ENCODE results near the gene PICK1.

Gene PICK1

DNA sequence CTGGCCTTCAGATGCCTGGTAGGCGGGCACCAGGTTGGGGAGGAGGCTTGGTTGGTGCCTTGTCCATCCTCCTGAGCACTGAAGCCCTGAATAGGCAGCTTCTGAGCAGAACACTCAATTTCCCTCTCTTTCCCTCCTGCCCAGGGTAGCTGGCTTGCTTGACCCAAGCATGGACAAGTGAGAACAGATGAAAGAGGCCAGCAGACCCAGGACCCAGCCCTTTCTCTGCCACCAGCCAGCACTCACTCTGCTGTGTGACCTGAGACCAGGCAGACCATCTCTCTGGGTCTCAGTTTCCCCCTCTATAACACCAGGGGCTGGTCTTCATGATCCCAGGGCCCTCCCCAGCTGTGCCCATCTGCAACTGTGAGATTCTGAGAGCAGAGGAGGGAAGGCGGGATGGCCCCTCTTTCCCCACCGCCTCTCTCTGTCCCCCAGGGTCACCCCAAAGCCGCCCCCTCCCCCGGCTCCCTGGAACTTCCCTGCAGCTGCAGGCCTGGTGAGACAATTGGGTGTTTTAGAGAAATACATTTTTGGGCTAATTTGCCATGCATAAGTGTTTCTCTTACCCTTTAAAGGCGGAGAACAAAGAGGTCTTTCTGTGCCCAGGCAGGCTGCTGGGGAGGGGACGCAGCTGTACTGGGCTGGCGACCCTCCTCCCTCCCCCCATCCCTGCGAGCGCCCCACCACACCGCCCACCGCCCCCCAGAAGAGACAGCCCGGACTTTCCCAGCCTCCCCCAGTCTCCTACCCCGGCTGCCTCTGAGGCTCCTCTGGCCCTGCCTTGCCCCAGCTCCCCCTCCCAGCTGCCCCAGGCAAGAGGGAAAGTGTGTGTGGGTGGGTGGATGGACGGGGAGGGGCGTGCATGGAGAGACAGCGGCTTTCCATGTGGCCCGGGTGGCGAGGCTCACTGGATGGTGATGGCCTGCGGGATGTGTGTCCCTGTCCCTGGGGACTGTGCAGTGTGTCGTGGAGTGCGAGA lies 30.8 kb upstream of the PICK1 start:
- Mint-ChIP-seq H3K27me3 (no peaks in the 10 kb centered on the region), H3K9me3 (no peaks in the 10 kb centered on the region), H3K4me3 (no peak overlapping the region), H3K36me3 (ENCODE audit: low read depth) (no peaks in the 10 kb centered on the region), H3K27ac (no peak overlapping the region), H3K4me1 (no peaks in the 10 kb centered on the region)
- ATAC-seq = no peak
- no peak for DNase-seq

DNA sequence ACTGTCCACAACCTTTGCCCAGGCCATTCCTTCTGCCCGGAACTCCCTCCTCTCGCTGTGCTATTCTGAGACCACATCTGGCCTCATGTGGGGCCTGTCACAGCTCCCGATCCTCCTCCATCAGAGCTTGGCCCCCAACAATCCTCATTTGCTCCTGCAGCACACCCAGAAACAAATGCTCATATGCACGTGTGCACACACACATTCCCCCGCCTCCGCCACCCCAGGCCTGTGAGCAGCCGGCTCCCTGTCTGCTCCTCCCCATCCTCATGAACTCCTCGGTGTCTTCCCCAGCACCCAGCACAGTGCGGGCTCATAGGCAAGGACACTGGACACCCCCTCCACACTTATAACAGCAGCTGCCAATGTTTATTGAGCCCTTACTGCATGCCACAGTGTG lies 29.7 kb upstream of the PICK1 start:
- no peaks in the 10 kb centered on the region for H3K36me3 Mint-ChIP-seq (ENCODE audit: low read depth)
- no peaks in the 10 kb centered on the region for H3K9me3 Mint-ChIP-seq
- ATAC-seq (no peak), DNase-seq (no peak)
- no peaks in the 10 kb centered on the region for H3K4me1 Mint-ChIP-seq
- H3K4me3 Mint-ChIP-seq = no peak overlapping the region
- H3K27ac Mint-ChIP-seq = no peak overlapping the region
- no peaks in the 10 kb centered on the region for H3K27me3 Mint-ChIP-seq

DNA sequence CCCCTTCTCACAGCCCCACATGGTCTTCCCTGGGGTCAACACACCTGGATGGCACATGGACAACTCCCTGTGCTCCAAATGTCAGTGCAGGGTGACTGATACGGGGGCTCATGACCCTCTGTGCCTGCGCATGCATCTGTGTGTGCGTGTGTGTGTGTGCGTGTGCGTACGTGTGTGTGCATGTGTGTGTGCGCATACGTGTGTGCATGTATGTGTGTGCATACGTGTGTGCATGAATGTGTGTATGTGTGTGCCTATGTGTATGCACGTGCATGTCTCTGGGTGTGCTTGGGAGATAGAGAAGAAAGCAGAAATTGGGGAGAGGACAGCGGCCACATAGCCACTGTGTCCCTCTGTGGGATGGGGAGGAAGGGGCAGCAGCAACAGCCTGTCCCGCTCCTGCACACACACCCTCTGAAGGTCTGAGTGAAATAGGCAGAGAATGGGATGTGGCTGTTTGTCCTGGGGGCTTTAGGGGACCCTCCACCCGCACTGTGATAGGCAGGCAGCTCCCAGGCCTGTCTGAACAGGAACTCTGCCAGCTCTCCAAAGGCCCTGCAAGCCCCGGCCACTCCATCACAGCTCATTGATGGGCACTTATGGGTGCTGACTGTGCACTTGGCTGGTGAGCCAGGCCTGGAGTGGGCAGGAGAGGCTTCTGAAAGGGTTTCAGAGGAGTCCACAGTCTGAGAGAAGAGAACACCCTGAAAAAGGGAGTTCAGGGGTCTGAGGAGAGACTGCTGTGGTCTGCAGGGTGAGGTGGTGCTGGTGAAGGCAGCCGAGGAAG lies 28.7 kb upstream of the PICK1 start:
- Mint-ChIP-seq H3K27ac (no peak overlapping the region), H3K27me3 (no peaks in the 10 kb centered on the region), H3K4me1 (no peaks in the 10 kb centered on the region), H3K36me3 (ENCODE audit: low read depth) (no peaks in the 10 kb centered on the region), H3K9me3 (no peaks in the 10 kb centered on the region), H3K4me3 (no peak overlapping the region)
- DNase-seq (no peak), ATAC-seq (no peak)

DNA sequence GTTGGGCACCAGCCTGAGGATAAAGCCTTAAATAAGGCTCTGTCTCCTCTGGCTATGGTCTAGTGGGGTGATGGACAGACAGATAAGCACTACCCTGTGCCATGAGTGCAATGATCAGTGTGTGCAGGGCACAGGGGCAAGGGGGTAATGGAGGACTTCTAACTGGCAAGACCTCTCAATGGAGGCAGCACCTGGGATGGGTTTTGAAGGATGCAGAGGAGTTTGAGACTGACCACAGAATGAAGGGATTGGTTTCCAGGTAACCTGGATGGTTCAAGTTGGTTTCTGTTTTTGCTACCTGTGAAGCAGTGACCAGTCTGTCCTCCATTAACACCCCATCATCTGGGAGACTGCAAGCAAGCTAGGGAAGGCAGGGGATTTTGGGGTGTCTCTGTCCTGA lies 27.8 kb upstream of the PICK1 start:
- Mint-ChIP-seq H3K9me3 (no peaks in the 10 kb centered on the region), H3K27me3 (no peaks in the 10 kb centered on the region), H3K4me1 (no peaks in the 10 kb centered on the region), H3K4me3 (no peak overlapping the region), H3K36me3 (ENCODE audit: low read depth) (no peaks in the 10 kb centered on the region), H3K27ac (no peak overlapping the region)
- ATAC-seq (no peak), DNase-seq (no peak)

DNA sequence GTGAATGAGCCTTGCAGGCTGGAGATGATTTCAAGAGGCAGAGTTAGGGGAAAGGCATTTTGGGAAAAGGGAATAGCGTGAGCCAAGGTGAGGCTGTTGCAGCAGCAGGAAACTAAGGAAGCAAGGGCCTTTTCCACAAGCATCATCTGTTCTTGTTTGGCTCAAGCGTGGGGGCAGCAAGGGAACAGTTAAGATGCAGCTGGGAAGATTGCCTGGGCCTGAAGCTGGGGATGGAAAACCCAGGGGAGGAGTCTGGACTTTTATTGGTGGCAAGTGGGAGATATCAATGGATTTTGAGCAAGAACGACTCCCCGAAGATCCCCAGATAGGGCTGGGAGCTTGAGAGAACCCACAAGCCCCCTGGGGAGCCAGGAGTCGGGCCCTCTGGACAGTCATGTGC lies 27.3 kb upstream of the PICK1 start:
- Mint-ChIP-seq H3K4me3 (no peak overlapping the region), H3K27ac (no peak overlapping the region), H3K36me3 (ENCODE audit: low read depth) (no peaks in the 10 kb centered on the region), H3K27me3 (no peaks in the 10 kb centered on the region), H3K9me3 (no peaks in the 10 kb centered on the region), H3K4me1 (no peaks in the 10 kb centered on the region)
- DNase-seq (no peak), ATAC-seq (no peak)

DNA sequence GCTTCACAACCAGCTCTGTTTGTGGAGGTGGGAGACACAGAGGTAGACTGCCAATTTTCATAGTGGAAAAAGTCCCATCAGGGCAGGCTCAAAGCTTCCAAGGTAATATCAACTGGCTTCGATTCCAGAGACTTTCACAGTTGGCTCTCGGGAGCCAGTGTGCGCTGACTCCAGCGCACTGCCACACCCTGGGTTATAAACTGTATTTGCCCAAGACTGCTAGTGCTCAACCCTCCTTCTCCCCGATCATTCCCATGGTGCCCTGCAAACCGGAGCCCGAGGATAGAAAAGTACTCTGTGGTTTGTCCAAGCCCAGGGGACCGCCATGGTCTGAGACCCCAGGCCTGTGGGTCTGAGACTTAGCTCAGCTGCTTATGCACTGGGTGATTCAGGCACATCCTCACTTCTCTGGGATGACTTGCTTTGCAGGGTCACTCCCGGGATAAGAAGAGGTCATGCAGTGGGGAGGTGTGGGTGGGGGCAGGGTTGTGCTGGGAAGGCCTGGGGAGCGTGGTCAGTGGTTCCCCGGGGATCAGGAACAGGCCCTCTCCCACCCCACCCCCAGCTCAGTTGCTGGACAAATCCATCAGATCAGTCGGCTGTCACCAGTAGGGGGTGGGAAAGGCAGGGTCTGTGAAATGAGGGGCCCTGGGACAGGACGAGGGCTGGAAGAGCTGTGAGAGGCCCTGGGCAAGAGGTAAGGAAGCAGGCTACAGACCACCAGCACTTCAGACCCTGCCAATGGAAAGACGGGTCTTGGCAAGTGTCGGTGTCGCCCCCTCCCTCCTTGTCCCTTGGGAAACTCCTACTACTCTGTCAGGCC lies 26.7 kb upstream of the PICK1 start:
- Mint-ChIP-seq H3K36me3 (ENCODE audit: low read depth) (no peaks in the 10 kb centered on the region), H3K27me3 (no peaks in the 10 kb centered on the region), H3K9me3 (no peaks in the 10 kb centered on the region), H3K27ac (no peak overlapping the region), H3K4me3 (no peak overlapping the region), H3K4me1 (no peaks in the 10 kb centered on the region)
- no peak for DNase-seq
- ATAC-seq = no peak

DNA sequence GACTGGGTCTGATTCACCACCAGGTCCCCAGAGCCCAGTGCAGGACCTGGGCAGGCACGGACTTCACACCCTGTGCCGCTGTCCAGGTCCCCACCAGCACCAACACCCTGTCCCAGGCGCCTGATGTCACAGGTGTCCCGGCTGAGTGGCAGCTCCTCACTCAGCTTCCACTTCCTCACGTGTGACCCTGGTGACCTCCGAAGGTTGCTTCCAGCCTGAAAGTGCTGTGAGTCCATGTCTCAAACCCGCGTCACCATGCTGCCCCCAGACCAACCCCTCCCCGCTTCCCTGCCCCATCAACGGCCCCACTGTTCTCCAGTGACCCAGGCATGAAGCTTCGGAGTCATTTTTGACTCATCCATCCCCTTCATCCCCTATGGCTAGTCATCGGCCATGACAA lies 25.7 kb upstream of the PICK1 start:
- H3K36me3 Mint-ChIP-seq (ENCODE audit: low read depth) = no peaks in the 10 kb centered on the region
- no peak overlapping the region for H3K27ac Mint-ChIP-seq
- no peaks in the 10 kb centered on the region for H3K9me3 Mint-ChIP-seq
- H3K27me3 Mint-ChIP-seq = no peaks in the 10 kb centered on the region
- ATAC-seq = no peak
- H3K4me3 Mint-ChIP-seq = no peak overlapping the region
- H3K4me1 Mint-ChIP-seq = no peaks in the 10 kb centered on the region
- DNase-seq = no peak

DNA sequence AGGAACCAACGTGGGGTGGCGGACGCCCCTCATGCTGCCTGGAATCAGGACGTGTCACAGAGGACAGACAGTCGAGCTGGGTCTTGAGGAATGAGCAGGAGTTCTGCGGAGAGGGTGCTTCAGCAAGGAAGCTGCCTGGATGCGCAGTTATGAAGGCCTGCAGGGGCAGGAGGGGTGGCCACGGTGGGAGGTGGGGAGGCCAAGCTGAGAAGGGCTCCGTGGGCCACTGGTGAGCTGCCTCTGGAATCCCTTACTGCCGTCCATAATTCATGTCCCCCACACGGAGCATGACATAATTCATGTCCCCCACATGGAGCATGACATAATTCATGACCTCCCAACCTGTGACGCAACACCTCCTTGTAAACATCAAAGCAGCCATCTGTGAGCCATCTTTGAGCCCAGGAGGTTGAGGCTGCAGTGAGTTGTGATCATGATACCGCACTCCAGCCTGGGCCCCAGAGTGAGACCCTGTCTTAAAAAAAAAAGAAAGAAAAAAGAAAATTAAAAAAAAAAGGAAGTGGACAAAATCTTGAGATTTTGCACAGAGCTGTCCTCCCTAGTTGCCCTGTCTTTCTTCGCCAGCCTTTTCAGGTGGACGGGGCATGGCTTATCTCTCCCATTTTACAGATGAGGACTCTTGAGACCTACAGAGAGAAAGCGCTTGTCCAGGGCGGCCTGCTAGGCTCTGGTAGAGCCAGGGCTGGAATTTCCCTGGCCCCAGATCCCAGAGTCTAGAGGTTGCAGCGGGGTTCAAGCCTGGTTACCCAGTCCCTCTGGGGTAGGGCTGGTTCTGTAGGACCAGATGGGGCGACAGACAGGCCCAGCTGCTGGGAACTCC lies 24.3 kb upstream of the PICK1 start:
- Mint-ChIP-seq H3K27me3 (no peaks in the 10 kb centered on the region), H3K9me3 (no peaks in the 10 kb centered on the region), H3K27ac (no peak overlapping the region), H3K36me3 (ENCODE audit: low read depth) (no peaks in the 10 kb centered on the region), H3K4me3 (no peak overlapping the region), H3K4me1 (no peaks in the 10 kb centered on the region)
- ATAC-seq (no peak), DNase-seq (no peak)

DNA sequence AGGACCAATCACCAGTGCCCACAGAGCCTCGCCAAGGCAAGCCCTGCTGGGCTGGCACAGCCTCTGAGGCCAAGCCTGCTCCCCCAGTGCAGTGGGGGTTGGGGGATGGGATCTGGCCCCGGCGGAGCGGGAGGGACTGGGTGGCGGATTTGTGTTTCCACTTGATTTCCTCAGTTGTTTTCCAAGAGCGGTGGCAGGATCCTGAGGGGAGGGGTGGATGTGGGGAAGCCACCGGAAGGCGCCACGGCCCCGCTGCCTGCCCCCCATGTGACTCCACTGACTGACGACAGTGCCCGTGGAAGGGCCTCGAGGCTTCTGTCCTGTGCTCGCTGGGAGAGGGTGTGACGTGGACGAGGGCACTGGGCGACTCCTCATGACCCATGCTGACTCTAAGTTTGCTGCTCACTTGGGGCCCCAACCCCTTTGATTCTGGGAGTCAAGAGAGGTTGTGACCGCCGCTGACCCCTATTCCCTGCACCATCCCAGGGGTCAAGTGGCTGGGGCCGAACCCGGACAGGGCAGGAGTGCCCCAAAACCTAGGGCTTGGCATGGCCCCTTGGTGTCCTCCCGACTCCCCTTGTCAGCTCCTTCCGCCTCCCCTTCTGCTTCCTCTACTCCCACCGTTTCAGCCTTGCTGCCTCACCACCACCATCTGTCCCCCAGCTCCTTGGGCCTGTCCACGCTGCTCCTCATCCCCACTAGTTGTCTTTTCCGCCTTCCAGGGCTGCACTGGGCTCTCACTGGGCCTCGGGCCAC lies 23.5 kb upstream of the PICK1 start:
- H3K27me3 Mint-ChIP-seq = no peaks in the 10 kb centered on the region
- DNase-seq = no peak
- no peak overlapping the region for H3K27ac Mint-ChIP-seq
- no peaks in the 10 kb centered on the region for H3K4me1 Mint-ChIP-seq
- H3K4me3 Mint-ChIP-seq = no peak overlapping the region
- no peaks in the 10 kb centered on the region for H3K9me3 Mint-ChIP-seq
- ATAC-seq = no peak
- no peaks in the 10 kb centered on the region for H3K36me3 Mint-ChIP-seq (ENCODE audit: low read depth)

DNA sequence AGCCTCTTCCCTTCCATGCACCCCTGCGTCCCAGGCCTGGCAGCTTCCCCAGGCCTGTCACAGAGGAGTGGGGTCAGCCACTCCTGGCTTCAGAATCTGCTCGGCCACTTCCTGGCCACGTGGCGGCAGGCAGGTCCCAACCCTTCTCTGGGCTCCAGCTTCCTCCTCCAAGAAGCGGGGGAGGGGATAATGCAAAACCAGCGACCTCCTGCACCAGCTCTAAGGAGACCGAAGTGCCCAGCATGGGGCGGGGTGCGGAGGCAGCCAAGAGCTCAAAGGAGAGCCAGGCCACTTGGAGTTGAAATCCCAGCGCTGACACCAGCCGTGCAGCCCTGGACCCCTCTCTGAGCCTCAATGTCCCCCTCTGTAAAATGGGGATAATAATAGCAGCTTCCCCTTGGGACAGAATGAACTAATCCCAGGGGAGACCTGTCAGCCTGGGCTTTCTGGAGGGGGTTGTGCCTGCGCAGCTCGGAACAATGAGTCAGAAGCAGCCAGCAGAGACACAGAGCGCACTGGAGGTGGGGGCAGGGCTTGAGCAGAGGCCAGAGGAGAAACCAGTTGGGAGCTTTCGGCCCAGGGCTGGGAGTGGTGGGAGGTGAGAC lies 22.8 kb upstream of the PICK1 start:
- DNase-seq (no peak), ATAC-seq (no peak)
- Mint-ChIP-seq H3K27me3 (no peaks in the 10 kb centered on the region), H3K27ac (no peak overlapping the region), H3K4me3 (no peak overlapping the region), H3K9me3 (no peaks in the 10 kb centered on the region), H3K4me1 (no peaks in the 10 kb centered on the region), H3K36me3 (ENCODE audit: low read depth) (no peaks in the 10 kb centered on the region)

DNA sequence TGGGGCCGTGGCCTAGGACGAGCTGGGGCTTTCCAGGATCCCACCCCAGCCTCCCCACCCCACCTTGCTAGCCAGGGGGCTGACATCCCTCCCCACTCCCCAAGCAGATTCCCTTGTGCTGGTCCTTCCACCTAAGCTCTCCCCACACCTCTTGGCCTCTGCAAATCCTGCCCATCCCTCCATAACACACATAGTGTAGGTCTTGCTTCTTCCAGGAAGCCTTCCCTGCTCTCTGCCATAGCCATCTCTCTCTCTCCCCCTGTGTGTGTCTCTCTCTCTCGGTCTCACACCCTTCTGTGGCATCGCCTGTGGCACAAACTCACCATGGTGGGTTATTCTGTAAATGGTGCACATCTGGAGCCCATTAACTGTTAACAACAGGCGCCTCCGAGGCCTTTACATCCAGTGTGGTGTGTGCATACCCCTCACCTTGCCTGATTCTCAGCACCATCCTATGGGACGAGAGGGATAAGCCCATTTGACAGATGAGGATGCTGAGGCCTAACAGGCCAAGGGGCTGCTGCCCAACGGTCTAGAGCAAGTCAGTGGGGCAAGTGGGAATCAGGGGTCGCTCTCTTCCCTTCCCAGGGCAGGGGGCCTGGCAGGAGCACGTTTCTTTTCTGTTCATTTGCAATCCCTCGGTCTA lies 22.2 kb upstream of the PICK1 start:
- ATAC-seq (no peak), DNase-seq (no peak)
- Mint-ChIP-seq H3K4me1 (no peaks in the 10 kb centered on the region), H3K27ac (no peak overlapping the region), H3K4me3 (no peak overlapping the region), H3K36me3 (ENCODE audit: low read depth) (no peaks in the 10 kb centered on the region), H3K27me3 (no peaks in the 10 kb centered on the region), H3K9me3 (no peaks in the 10 kb centered on the region)

DNA sequence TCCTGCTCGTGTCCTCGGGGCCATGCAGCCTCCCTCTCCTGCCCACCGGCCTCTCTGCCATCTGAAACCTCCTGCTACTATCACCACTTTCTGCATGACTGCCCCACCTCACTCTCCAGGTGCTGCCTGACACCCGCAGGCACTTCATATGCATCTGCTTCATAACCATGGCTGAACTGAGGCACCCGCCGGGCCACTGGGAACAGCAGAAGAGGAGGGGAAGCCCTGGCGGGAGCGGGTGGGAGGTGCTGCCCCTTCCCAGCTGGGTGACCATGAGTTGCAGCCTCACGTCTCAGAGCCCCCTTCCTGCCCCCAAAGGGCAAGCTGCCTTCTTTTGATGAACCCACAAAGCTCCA lies 21.7 kb upstream of the PICK1 start:
- Mint-ChIP-seq H3K27me3 (no peaks in the 10 kb centered on the region), H3K9me3 (no peaks in the 10 kb centered on the region), H3K36me3 (ENCODE audit: low read depth) (no peaks in the 10 kb centered on the region), H3K27ac (no peak overlapping the region), H3K4me3 (no peak overlapping the region), H3K4me1 (no peaks in the 10 kb centered on the region)
- ATAC-seq (no peak), DNase-seq (no peak)

All from activated naive CD8-positive, alpha-beta T cell treated with anti-CD3 and anti-CD28 coated beads, Interleukin-2, amount 50 U/mL, for 24 hours (primary cell).